H1 (cell line): ENCODE data around the gene TSEN54. TPM values are rescaled to one million over a fixed set of nuclear protein-coding genes. Genes with fewer than 3 reads are reported as not detected.

ENCODE experiments used
- CEBPB ChIP-seq: IDR thresholded peaks from 2 replicates; pipeline ENCODE4 v1.6.1; 2012; ENCODE audit warnings: low read depth, low read length
- EP300 ChIP-seq, 2 experiments: IDR thresholded peaks; 1 replicate in 1 of 2; 2 replicates in 1 of 2; pipeline ENCODE4 v1.6.1; 2011 to 2012; ENCODE audit warnings: low read depth in 2 of 2, low read length in 2 of 2, mild to moderate bottlenecking in 2 of 2, borderline replicate concordance in 1 of 2, inconsistent platforms in 1 of 2, moderate library complexity in 1 of 2
- GABPA ChIP-seq: IDR thresholded peaks from 2 replicates; pipeline ENCODE4 v1.6.1; 2011; ENCODE audit warnings: mild to moderate bottlenecking, low read length, moderate library complexity, borderline replicate concordance; ENCODE audit not compliant: insufficient read depth
- PHF8 ChIP-seq: fragments of 200-600 bp; sonication (generic); conservative IDR thresholded peaks from 2 replicates; pipeline ENCODE4 v1.7.1; 2012; ENCODE audit warnings: low read depth, mild to moderate bottlenecking, inconsistent platforms, low read length, moderate library complexity
- RBBP5 ChIP-seq: IDR thresholded peaks from 2 replicates; pipeline ENCODE4 v1.7.1; 2012; ENCODE audit warnings: low read depth, mild to moderate bottlenecking, inconsistent platforms, low read length, moderate library complexity, borderline replicate concordance
- TBP ChIP-seq: IDR thresholded peaks from 2 replicates; pipeline ENCODE4 v1.6.1; 2011; ENCODE audit warnings: low read depth, low read length, improper control_type of control experiment
- ZNF274 ChIP-seq: IDR thresholded peaks from 2 replicates; pipeline ENCODE4 v1.7.0; 2012; ENCODE audit warnings: low read length, borderline replicate concordance; ENCODE audit errors: extremely low read depth
- polyA plus RNA-seq, 7 experiments: library from polyadenylated mRNA; depleted of rRNA in 3 of 7; stranded (reverse) in 5 of 7; unstranded in 2 of 7; fragments of >200 nt in 5 of 7; fragments of 200-250 nt in 2 of 7; gene quantifications; 1 replicate in 5 of 7; 2 replicates in 1 of 7; 4 replicates in 1 of 7; pipeline versions ENCODE4 v1.2.1 to v1.2.3, GENCODE V29; 2011 to 2013; ENCODE audit warnings: missing spikeins in 2 of 7, mixed read lengths in 2 of 7
- total RNA-seq: library from RNA; stranded (reverse); fragmentation: NEBNext Ultra II Directional; extraction: Animal tissue kit (Norgen Biotek cat#: 25700); gene quantifications from 2 replicates; pipeline ENCODE4 v1.2.1, GENCODE V29; 2021
- TF ChIP-seq, protein P1 (sequence below): fragments of 300-600 bp; sonication (generic); IDR thresholded peaks from 2 replicates; pipeline ENCODE4 v1.7.1; 2012; ENCODE audit warnings: low read length, moderate library complexity, mild to moderate bottlenecking, inconsistent platforms; ENCODE audit not compliant: insufficient replicate concordance
- TF ChIP-seq, protein P2 (sequence below): IDR thresholded peaks from 2 replicates; pipeline ENCODE4 v1.6.1; 2012; ENCODE audit warnings: inconsistent platforms

The TSEN54 gene
- total and polyA plus RNA-seq, 2 of the 8 experiments (the other 6 are each of a cell fraction or from before 2014, with no cell fraction given): 43.6 to 60.3 TPM

DNA sequence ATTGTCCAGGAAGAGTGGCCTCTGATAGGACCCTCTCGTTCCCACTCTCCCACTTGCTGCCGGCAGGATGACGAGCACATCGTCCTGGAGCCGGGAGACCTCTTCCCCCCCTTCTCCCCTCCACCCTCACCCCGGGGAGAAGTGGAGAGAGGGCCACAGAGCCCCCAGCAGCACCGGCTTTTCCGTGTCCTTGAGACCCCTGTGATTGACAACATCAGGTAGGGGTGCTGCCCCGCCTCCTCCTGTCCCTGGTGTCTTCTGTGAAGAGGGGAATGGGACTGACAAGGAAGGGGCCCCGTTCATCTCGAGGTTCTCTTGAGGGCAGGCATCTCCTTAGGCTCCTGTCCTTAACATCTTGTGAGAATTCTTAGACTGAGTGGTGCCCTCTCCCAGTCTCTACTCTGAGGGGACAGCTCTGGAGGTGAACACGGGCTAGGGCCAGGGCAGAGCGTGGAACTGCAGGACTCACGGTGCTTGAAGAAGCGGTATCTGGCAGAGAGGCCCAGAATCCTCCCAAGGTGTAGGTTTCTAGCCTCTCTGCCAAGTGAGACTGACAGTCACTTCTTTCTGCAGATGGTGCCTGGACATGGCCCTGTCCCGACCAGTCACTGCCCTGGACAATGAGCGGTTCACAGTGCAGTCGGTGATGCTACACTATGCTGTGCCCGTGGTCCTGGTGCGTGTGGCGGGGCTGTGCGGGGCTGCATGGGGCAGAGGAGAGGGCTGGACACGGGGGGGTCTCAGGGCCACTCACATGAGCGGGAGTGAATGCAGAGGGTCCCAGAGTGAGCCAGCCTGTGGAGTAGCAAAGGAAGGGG lies 27.4 kb upstream of the TSEN54 start (continued):
- TF ChIP-seq, protein P1, sequence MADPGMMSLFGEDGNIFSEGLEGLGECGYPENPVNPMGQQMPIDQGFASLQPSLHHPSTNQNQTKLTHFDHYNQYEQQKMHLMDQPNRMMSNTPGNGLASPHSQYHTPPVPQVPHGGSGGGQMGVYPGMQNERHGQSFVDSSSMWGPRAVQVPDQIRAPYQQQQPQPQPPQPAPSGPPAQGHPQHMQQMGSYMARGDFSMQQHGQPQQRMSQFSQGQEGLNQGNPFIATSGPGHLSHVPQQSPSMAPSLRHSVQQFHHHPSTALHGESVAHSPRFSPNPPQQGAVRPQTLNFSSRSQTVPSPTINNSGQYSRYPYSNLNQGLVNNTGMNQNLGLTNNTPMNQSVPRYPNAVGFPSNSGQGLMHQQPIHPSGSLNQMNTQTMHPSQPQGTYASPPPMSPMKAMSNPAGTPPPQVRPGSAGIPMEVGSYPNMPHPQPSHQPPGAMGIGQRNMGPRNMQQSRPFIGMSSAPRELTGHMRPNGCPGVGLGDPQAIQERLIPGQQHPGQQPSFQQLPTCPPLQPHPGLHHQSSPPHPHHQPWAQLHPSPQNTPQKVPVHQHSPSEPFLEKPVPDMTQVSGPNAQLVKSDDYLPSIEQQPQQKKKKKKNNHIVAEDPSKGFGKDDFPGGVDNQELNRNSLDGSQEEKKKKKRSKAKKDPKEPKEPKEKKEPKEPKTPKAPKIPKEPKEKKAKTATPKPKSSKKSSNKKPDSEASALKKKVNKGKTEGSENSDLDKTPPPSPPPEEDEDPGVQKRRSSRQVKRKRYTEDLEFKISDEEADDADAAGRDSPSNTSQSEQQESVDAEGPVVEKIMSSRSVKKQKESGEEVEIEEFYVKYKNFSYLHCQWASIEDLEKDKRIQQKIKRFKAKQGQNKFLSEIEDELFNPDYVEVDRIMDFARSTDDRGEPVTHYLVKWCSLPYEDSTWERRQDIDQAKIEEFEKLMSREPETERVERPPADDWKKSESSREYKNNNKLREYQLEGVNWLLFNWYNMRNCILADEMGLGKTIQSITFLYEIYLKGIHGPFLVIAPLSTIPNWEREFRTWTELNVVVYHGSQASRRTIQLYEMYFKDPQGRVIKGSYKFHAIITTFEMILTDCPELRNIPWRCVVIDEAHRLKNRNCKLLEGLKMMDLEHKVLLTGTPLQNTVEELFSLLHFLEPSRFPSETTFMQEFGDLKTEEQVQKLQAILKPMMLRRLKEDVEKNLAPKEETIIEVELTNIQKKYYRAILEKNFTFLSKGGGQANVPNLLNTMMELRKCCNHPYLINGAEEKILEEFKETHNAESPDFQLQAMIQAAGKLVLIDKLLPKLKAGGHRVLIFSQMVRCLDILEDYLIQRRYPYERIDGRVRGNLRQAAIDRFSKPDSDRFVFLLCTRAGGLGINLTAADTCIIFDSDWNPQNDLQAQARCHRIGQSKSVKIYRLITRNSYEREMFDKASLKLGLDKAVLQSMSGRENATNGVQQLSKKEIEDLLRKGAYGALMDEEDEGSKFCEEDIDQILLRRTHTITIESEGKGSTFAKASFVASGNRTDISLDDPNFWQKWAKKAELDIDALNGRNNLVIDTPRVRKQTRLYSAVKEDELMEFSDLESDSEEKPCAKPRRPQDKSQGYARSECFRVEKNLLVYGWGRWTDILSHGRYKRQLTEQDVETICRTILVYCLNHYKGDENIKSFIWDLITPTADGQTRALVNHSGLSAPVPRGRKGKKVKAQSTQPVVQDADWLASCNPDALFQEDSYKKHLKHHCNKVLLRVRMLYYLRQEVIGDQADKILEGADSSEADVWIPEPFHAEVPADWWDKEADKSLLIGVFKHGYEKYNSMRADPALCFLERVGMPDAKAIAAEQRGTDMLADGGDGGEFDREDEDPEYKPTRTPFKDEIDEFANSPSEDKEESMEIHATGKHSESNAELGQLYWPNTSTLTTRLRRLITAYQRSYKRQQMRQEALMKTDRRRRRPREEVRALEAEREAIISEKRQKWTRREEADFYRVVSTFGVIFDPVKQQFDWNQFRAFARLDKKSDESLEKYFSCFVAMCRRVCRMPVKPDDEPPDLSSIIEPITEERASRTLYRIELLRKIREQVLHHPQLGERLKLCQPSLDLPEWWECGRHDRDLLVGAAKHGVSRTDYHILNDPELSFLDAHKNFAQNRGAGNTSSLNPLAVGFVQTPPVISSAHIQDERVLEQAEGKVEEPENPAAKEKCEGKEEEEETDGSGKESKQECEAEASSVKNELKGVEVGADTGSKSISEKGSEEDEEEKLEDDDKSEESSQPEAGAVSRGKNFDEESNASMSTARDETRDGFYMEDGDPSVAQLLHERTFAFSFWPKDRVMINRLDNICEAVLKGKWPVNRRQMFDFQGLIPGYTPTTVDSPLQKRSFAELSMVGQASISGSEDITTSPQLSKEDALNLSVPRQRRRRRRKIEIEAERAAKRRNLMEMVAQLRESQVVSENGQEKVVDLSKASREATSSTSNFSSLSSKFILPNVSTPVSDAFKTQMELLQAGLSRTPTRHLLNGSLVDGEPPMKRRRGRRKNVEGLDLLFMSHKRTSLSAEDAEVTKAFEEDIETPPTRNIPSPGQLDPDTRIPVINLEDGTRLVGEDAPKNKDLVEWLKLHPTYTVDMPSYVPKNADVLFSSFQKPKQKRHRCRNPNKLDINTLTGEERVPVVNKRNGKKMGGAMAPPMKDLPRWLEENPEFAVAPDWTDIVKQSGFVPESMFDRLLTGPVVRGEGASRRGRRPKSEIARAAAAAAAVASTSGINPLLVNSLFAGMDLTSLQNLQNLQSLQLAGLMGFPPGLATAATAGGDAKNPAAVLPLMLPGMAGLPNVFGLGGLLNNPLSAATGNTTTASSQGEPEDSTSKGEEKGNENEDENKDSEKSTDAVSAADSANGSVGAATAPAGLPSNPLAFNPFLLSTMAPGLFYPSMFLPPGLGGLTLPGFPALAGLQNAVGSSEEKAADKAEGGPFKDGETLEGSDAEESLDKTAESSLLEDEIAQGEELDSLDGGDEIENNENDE: no peak
- TF ChIP-seq RBBP5 (no peak), TBP (no peak), EP300 (IDR thresholded peaks at IDR 0.05; ENCODE audit: borderline replicate concordance in 1 of 2, low read depth in 2 of 2, low read length in 2 of 2) (no peak), GABPA (no peak), PHF8 (no peak), CEBPB (no peak), ZNF274 (no peak)
- TF ChIP-seq, protein P2, sequence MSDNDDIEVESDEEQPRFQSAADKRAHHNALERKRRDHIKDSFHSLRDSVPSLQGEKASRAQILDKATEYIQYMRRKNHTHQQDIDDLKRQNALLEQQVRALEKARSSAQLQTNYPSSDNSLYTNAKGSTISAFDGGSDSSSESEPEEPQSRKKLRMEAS: no peak
